Mesothelial cell of epicardium (in vitro differentiated cells): ENCODE data around the gene TMEM43. TPM values are rescaled to one million over a fixed set of nuclear protein-coding genes. Genes with fewer than 3 reads are reported as not detected.

Source experiments
- DNase-seq, 2 experiments: peaks; one replicate each; pipeline ENCODE4 v3.0.0; 2021; ENCODE audit warnings: low spot score in 2 of 2; ENCODE audit not compliant: unreplicated experiment in 2 of 2
- H3K27ac Mint-ChIP-seq: 2 replicates; pipeline ENCODE4 v1.8.0; 2021; ENCODE audit warnings: mixed read lengths
- H3K27me3 Mint-ChIP-seq: 2 replicates; pipeline ENCODE4 v1.8.0; 2021; ENCODE audit warnings: low read depth, mixed read lengths
- H3K36me3 Mint-ChIP-seq: 2 replicates; pipeline ENCODE4 v1.8.0; 2021; ENCODE audit warnings: mixed read lengths
- H3K4me1 Mint-ChIP-seq: 2 replicates; pipeline ENCODE4 v1.8.0; 2021; ENCODE audit warnings: mixed read lengths
- H3K4me3 Mint-ChIP-seq: 2 replicates; pipeline ENCODE4 v1.8.0; 2021; ENCODE audit warnings: mild to moderate bottlenecking, moderate library complexity, mixed read lengths
- H3K9me3 Mint-ChIP-seq: 2 replicates; pipeline ENCODE4 v1.8.0; 2021; ENCODE audit warnings: mixed read lengths
- CTCF ChIP-seq: fragments of 200-600 bp; sonication (generic); IDR thresholded peaks from one replicate; pipeline ENCODE4 v1.5.0; 2021; ENCODE audit warnings: antibody characterized with exemption; ENCODE audit not compliant: unreplicated experiment
- total RNA-seq: library from RNA; stranded (reverse); gene quantifications from 3 replicates; pipeline ENCODE4 v1.2.1, GENCODE V29; 2021

The TMEM43 gene
- total RNA-seq, 1 donor from 2014 or later: 50.0 TPM

- Mint-ChIP-seq H3K36me3 (peaks cover 20% of the 10 kb centered on the region), H3K4me3 (no peak overlapping the region), H3K27ac (no peak overlapping the region), H3K9me3 (no peaks in the 10 kb centered on the region), H3K27me3 (no peaks in the 10 kb centered on the region), H3K4me1 (no peaks in the 10 kb centered on the region)
- DNase-seq: no peak
- TF ChIP-seq CTCF: no peak
Observed at GRCh38 chr3:14133876-14134275, 9.0 kb downstream of the TMEM43 start.

- TF ChIP-seq CTCF: no peak
- Mint-ChIP-seq H3K9me3 (no peaks in the 10 kb centered on the region), H3K27ac (no peak overlapping the region), H3K4me3 (no peak overlapping the region), H3K36me3 (peaks cover 18% of the 10 kb centered on the region), H3K4me1 (no peaks in the 10 kb centered on the region), H3K27me3 (no peaks in the 10 kb centered on the region)
- DNase-seq: no peak
Observed at GRCh38 chr3:14134291-14134690, 9.4 kb downstream of the TMEM43 start.

GRCh38 chr3:14135581-14135980 is 10.7 kb downstream of the TMEM43 start:
- Mint-ChIP-seq H3K27ac (no peak overlapping the region), H3K9me3 (no peaks in the 10 kb centered on the region), H3K36me3 (peaks cover 21% of the 10 kb centered on the region), H3K27me3 (no peaks in the 10 kb centered on the region), H3K4me3 (no peak overlapping the region), H3K4me1 (no peaks in the 10 kb centered on the region)
- no peak for DNase-seq
- no peak for TF ChIP-seq CTCF

- Mint-ChIP-seq H3K9me3 (no peaks in the 10 kb centered on the region), H3K27ac (no peak overlapping the region), H3K4me3 (no peak overlapping the region), H3K4me1 (no peaks in the 10 kb centered on the region), H3K27me3 (no peaks in the 10 kb centered on the region), H3K36me3 (peaks cover 17% of the 10 kb centered on the region)
- no peak for TF ChIP-seq CTCF
- no peak for DNase-seq
Observed at GRCh38 chr3:14137004-14137403, 12.2 kb downstream of the TMEM43 start.

GRCh38 chr3:14137445-14137844 is 12.6 kb downstream of the TMEM43 start:
- H3K27me3 Mint-ChIP-seq: no peaks in the 10 kb centered on the region
- peaks cover 17% of the 10 kb centered on the region for H3K36me3 Mint-ChIP-seq
- peaks cover 1% of the 10 kb centered on the region for H3K4me1 Mint-ChIP-seq
- no peak for DNase-seq
- no peak overlapping the region for H3K27ac Mint-ChIP-seq
- TF ChIP-seq CTCF: no peak
- H3K4me3 Mint-ChIP-seq: no peak overlapping the region
- no peaks in the 10 kb centered on the region for H3K9me3 Mint-ChIP-seq
